HUES64 (cell line): Measurements from ENCODE around the gene PVALEF.

Source experiments
- H3K27ac ChIP-seq: 2 replicates; pipeline ENCODE4 v1.7.0; 2013; ENCODE audit warnings: low read depth, low read length, inconsistent platforms
- H3K27me3 ChIP-seq: 2 replicates; pipeline ENCODE4 v1.6.1; 2013; ENCODE audit warnings: mild to moderate bottlenecking, low read length; ENCODE audit not compliant: insufficient read depth
- H3K36me3 ChIP-seq: 2 replicates; pipeline ENCODE4 v1.6.1; 2013; ENCODE audit warnings: mild to moderate bottlenecking, low read length; ENCODE audit not compliant: insufficient read depth
- H3K4me1 ChIP-seq: 2 replicates; pipeline ENCODE4 v1.6.1; 2013; ENCODE audit warnings: mild to moderate bottlenecking, low read length, moderate library complexity; ENCODE audit not compliant: insufficient read depth
- H3K4me3 ChIP-seq: 2 replicates; pipeline ENCODE4 v1.5.1; 2013; ENCODE audit warnings: mild to moderate bottlenecking, low read length, moderate library complexity
- H3K9ac ChIP-seq: 2 replicates; pipeline ENCODE4 v1.6.1; 2013; ENCODE audit warnings: mild to moderate bottlenecking, low read depth, low read length
- H3K9me3 ChIP-seq: 2 replicates; pipeline ENCODE4 v1.6.1; 2013; ENCODE audit warnings: low read depth, low read length; ENCODE audit not compliant: insufficient read depth
- WGBS: fragments of 150-250, 120-280 bp; methylation state at CpG from one replicate; pipeline ENCODE4 v1.1.7; 2013; ENCODE audit warnings: missing lambda C conversion rate; 5-methylcytosine and 5-hydroxymethylcytosine counted together

Gene PVALEF

GRCh38 chr17:81123052-81124048 lies 42.0 kb upstream of the PVALEF start:
- 90% methylated on average over 39 of the region's 39 CpGs for WGBS
- no peaks in the 10 kb centered on the region for H3K4me1 ChIP-seq
- H3K9ac ChIP-seq, result no peak overlapping the region
- H3K4me3 ChIP-seq, result no peak overlapping the region
- no peak overlapping the region for H3K27ac ChIP-seq
- H3K36me3 ChIP-seq, result no peaks in the 10 kb centered on the region
- H3K9me3 ChIP-seq, result no peaks in the 10 kb centered on the region
- no peaks in the 10 kb centered on the region for H3K27me3 ChIP-seq

GRCh38 chr17:81124377-81124776 lies 40.9 kb upstream of the PVALEF start:
- WGBS, result 96% methylated on average over 18 of the region's 18 CpGs

GRCh38 chr17:81125573-81126081 lies 39.7 kb upstream of the PVALEF start:
- no peaks in the 10 kb centered on the region for H3K4me1 ChIP-seq
- no peaks in the 10 kb centered on the region for H3K9me3 ChIP-seq
- WGBS, result 90% methylated on average over 12 of the region's 14 CpGs
- no peaks in the 10 kb centered on the region for H3K27me3 ChIP-seq
- no peaks in the 10 kb centered on the region for H3K36me3 ChIP-seq
- H3K27ac ChIP-seq, result no peak overlapping the region
- H3K9ac ChIP-seq, result no peak overlapping the region
- no peak overlapping the region for H3K4me3 ChIP-seq

More at GRCh38 chr17:81124377-81124776, 40.9 kb upstream of the PVALEF start:
- Histone ChIP-seq H3K4me3 (no peak overlapping the region), H3K27ac (no peak overlapping the region), H3K4me1 (no peaks in the 10 kb centered on the region), H3K36me3 (no peaks in the 10 kb centered on the region), H3K9me3 (no peaks in the 10 kb centered on the region), H3K9ac (no peak overlapping the region), H3K27me3 (no peaks in the 10 kb centered on the region)

GRCh38 chr17:81126281-81127132 lies 38.8 kb upstream of the PVALEF start:
- H3K27ac ChIP-seq, result no peak overlapping the region; the same call in 1 of the 2 replicates
- H3K4me3 ChIP-seq, result no peak overlapping the region
- H3K36me3 ChIP-seq, result no peaks in the 10 kb centered on the region
- H3K27me3 ChIP-seq, result no peaks in the 10 kb centered on the region
- no peaks in the 10 kb centered on the region for H3K9me3 ChIP-seq
- H3K9ac ChIP-seq, result no peak overlapping the region
- WGBS, result 80% methylated on average over 29 of the region's 34 CpGs
- no peaks in the 10 kb centered on the region for H3K4me1 ChIP-seq

GRCh38 chr17:81127133-81127455 lies 38.2 kb upstream of the PVALEF start:
- no peak overlapping the region for H3K9ac ChIP-seq
- H3K27ac ChIP-seq, result no peak overlapping the region
- H3K27me3 ChIP-seq, result no peaks in the 10 kb centered on the region

GRCh38 chr17:81127526-81128177 lies 37.7 kb upstream of the PVALEF start:
- H3K4me1 ChIP-seq, result no peaks in the 10 kb centered on the region
- no peaks in the 10 kb centered on the region for H3K27me3 ChIP-seq
- 86% methylated on average over 23 of the region's 25 CpGs for WGBS

More at GRCh38 chr17:81127133-81127455, 38.2 kb upstream of the PVALEF start:
- WGBS, result 77% methylated on average over 5 of the region's 5 CpGs
- no peaks in the 10 kb centered on the region for H3K9me3 ChIP-seq
- no peaks in the 10 kb centered on the region for H3K4me1 ChIP-seq
- no peaks in the 10 kb centered on the region for H3K36me3 ChIP-seq
- H3K4me3 ChIP-seq, result no peak overlapping the region

GRCh38 chr17:81128338-81128737 lies 37.0 kb upstream of the PVALEF start:
- H3K27me3 ChIP-seq, result no peaks in the 10 kb centered on the region
- WGBS, result 90% methylated on average over 14 of the region's 14 CpGs
- H3K9ac ChIP-seq, result no peak overlapping the region
- no peaks in the 10 kb centered on the region for H3K36me3 ChIP-seq
- no peak overlapping the region for H3K4me3 ChIP-seq
- H3K9me3 ChIP-seq, result no peaks in the 10 kb centered on the region
- H3K27ac ChIP-seq, result no peak overlapping the region
- H3K4me1 ChIP-seq, result no peaks in the 10 kb centered on the region

More at GRCh38 chr17:81127526-81128177, 37.7 kb upstream of the PVALEF start:
- no peak overlapping the region for H3K4me3 ChIP-seq
- H3K9me3 ChIP-seq, result no peaks in the 10 kb centered on the region
- no peak overlapping the region for H3K27ac ChIP-seq
- no peaks in the 10 kb centered on the region for H3K36me3 ChIP-seq
- H3K9ac ChIP-seq, result no peak overlapping the region

GRCh38 chr17:81128774-81129173 lies 36.5 kb upstream of the PVALEF start:
- no peak overlapping the region for H3K27ac ChIP-seq
- no peaks in the 10 kb centered on the region for H3K36me3 ChIP-seq
- no peak overlapping the region for H3K9ac ChIP-seq
- no peaks in the 10 kb centered on the region for H3K4me1 ChIP-seq
- H3K4me3 ChIP-seq, result no peak overlapping the region
- H3K9me3 ChIP-seq, result no peaks in the 10 kb centered on the region
- 94% methylated on average over 23 of the region's 23 CpGs for WGBS
- H3K27me3 ChIP-seq, result no peaks in the 10 kb centered on the region

DNA sequence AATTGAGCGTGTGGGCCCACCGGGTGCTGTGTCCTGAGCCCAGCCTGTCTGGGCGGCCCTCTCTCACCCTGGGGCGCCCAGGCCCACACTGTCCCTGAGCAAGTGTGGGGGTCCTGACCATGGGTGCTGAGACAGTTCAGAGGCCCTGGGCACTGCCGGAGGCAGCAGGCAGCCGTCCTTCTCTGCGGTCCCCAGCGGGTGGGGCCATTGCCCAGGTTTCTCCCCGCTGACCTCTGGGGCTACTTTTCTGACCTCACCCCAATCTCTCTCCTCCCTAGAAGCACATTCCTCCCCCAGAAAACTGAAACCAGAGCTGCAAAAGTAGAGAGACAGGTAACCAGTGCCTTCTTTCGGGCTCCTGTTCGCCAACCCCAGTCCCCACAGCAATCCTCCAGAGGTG lies 36.0 kb upstream of the PVALEF start:
- no peak overlapping the region for H3K4me3 ChIP-seq
- no peaks in the 10 kb centered on the region for H3K4me1 ChIP-seq
- no peaks in the 10 kb centered on the region for H3K36me3 ChIP-seq
- H3K9me3 ChIP-seq, result no peaks in the 10 kb centered on the region
- no peak overlapping the region for H3K27ac ChIP-seq
- no peaks in the 10 kb centered on the region for H3K27me3 ChIP-seq
- 88% methylated on average over 11 of the region's 11 CpGs for WGBS
- no peak overlapping the region for H3K9ac ChIP-seq

GRCh38 chr17:81129711-81130367 lies 35.5 kb upstream of the PVALEF start:
- WGBS, result 89% methylated on average over 14 of the region's 14 CpGs
- H3K9me3 ChIP-seq, result no peaks in the 10 kb centered on the region
- H3K27ac ChIP-seq, result no peak overlapping the region

More at GRCh38 chr17:81129711-81130367, 35.5 kb upstream of the PVALEF start:
- Histone ChIP-seq H3K9ac (no peak overlapping the region), H3K4me1 (no peaks in the 10 kb centered on the region), H3K36me3 (no peaks in the 10 kb centered on the region), H3K4me3 (no peak overlapping the region), H3K27me3 (no peaks in the 10 kb centered on the region)
